Measurements from ENCODE around the gene LGALS4.
"Not testable (repeated sequence)": the region's sequence is repeated elsewhere in the genome, so short reads cannot be mapped to it uniquely, and the experiment has no call there.

Gene LGALS4

GRCh38 chr19:38841787-38842438 lies 29.2 kb upstream of the LGALS4 start:
- DNase-seq: peak in 2 of 4 experiments; percentile 18 to 32

GRCh38 chr19:38841180-38841766 lies 28.5 kb upstream of the LGALS4 start:
- DNase-seq: no peak

- DNase-seq: no peak
These were observed 27.8 kb upstream of the LGALS4 start for GRCh38 chr19:38840583-38840968.

GRCh38 chr19:38839816-38840582 lies 27.3 kb upstream of the LGALS4 start:
- DNase-seq: no peak

GRCh38 chr19:38838986-38839761 lies 26.4 kb upstream of the LGALS4 start:
- DNase-seq: no peak

GRCh38 chr19:38838208-38838985 lies 25.7 kb upstream of the LGALS4 start:
- DNase-seq: no peak

GRCh38 chr19:38837656-38838121 lies 24.9 kb upstream of the LGALS4 start:
- no peak for DNase-seq

- no peak for DNase-seq
These were observed 24.4 kb upstream of the LGALS4 start for GRCh38 chr19:38836983-38837626.

- DNase-seq: no peak
These were observed 23.6 kb upstream of the LGALS4 start for GRCh38 chr19:38836159-38836982.

- no peak for DNase-seq
These were observed 21.8 kb upstream of the LGALS4 start for GRCh38 chr19:38834590-38834989.

- no peak for DNase-seq
These were observed 21.4 kb upstream of the LGALS4 start for GRCh38 chr19:38834104-38834490.

GRCh38 chr19:38833092-38833425 lies 20.3 kb upstream of the LGALS4 start:
- DNase-seq: no peak

- DNase-seq: no peak
These were observed 18.4 kb upstream of the LGALS4 start for GRCh38 chr19:38831142-38831605.

- DNase-seq: no peak
These were observed 17.4 kb upstream of the LGALS4 start for GRCh38 chr19:38830039-38830733.

- not testable (repeated sequence) for DNase-seq
These were observed 16.5 kb upstream of the LGALS4 start for GRCh38 chr19:38829203-38829602.

- DNase-seq: no peak
These were observed 14.3 kb upstream of the LGALS4 start for GRCh38 chr19:38826856-38827551.

GRCh38 chr19:38825936-38826335 lies 13.2 kb upstream of the LGALS4 start:
- not testable (repeated sequence) for DNase-seq

- DNase-seq: not testable (repeated sequence)
These were observed 8.6 kb upstream of the LGALS4 start for GRCh38 chr19:38821230-38821825.

- DNase-seq: no peak
These were observed 6.6 kb upstream of the LGALS4 start for GRCh38 chr19:38819231-38819920.
